Parathyroid adenoma (tissue), 2 donors: Measurements from ENCODE around the gene DTNA.

ENCODE experiments used
- H2AFZ ChIP-seq: fragments of 300-600 bp; sonication (generic); one replicate; pipeline ENCODE4 v1.7.0; 2017; ENCODE audit warnings: antibody characterized with exemption, mild to moderate bottlenecking
- H3K27ac ChIP-seq: fragments of 300-600 bp; sonication (generic); one replicate; pipeline ENCODE4 v1.7.0; 2017
- H3K27me3 ChIP-seq: fragments of 300-600 bp; sonication (generic); one replicate; pipeline ENCODE4 v1.7.0; 2017; ENCODE audit warnings: low read length; ENCODE audit not compliant: control insufficient read depth, insufficient read depth
- H3K36me3 ChIP-seq: fragments of 300-600 bp; sonication (generic); one replicate; pipeline ENCODE4 v1.7.0; 2017; ENCODE audit warnings: low read length; ENCODE audit not compliant: control insufficient read depth, insufficient read depth
- H3K4me1 ChIP-seq: fragments of 300-600 bp; sonication (generic); one replicate; pipeline ENCODE4 v1.7.0; 2017; ENCODE audit warnings: control low read depth
- H3K4me2 ChIP-seq: fragments of 300-600 bp; sonication (generic); one replicate; pipeline ENCODE4 v1.7.0; 2017; ENCODE audit warnings: low read length
- H3K4me3 ChIP-seq: fragments of 300-600 bp; sonication (generic); one replicate; pipeline ENCODE4 v1.7.0; 2017; ENCODE audit warnings: low read depth, low read length
- H3K79me2 ChIP-seq: fragments of 300-600 bp; sonication (generic); one replicate; pipeline ENCODE4 v1.7.0; 2017; ENCODE audit warnings: control low read depth
- H3K9ac ChIP-seq: fragments of 300-600 bp; sonication (generic); one replicate; pipeline ENCODE4 v1.7.0; 2017; ENCODE audit warnings: mild to moderate bottlenecking
- H3K9me3 ChIP-seq: fragments of 300-600 bp; sonication (generic); one replicate; pipeline ENCODE4 v1.7.0; 2017; ENCODE audit warnings: low read length; ENCODE audit not compliant: control insufficient read depth
- TF ChIP-seq, protein P1 (sequence below): fragments of 300-600 bp; sonication (generic); IDR thresholded peaks from one replicate; pipeline ENCODE4 v1.7.0; 2017; ENCODE audit warnings: antibody characterized with exemption, mild to moderate bottlenecking
- donor health status: primary hyperparathyroidism.

DTNA gene

DNA sequence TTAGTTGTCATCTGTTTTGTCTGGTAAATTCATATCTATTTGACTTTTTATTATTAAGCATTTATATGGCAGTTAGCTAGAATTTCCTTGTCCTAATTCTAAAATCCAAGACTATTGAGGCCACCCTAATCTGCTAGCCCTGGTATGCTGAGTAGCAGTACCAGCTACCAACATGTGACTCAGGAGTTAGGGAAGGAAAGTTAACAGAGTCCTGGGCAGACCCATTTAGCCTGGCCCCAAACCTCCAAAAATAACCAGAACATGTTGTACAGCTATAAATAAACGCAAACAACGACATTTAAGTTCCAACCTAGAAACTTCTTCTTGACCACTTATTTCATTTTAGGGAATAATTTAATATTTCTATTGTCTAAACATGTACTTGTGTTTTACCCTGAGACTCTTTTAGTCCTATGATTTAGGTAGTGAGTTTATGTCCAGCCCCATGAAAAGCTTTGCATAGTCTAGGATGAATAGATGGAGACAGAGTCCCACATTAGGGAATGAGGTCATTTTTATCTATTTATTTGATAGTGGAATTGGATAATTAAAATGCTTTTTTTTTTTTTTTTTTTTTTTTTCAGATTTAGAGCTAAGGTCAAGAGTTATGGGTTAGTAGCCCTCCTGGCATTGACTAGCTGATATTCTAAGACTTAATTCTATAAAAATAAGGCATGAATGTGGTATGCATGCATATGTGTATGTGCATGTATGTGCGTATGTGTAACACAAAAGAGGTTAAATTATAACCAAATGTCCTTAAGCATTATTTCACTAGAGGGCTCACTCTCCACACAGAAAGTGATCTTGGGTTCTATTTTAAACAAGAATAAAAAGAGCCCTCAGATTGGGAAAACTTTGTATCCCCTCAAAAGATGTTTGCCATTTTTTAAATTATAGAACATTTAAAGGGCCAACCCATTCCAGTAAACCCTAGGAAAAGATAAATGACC, 171.1 kb downstream of the DTNA start:
- H3K9ac ChIP-seq = no peak overlapping the region
- no peak overlapping the region for H3K4me2 ChIP-seq
- no peaks in the 10 kb centered on the region for H3K36me3 ChIP-seq
- no peaks in the 10 kb centered on the region for H3K9me3 ChIP-seq
- TF ChIP-seq, protein P1, sequence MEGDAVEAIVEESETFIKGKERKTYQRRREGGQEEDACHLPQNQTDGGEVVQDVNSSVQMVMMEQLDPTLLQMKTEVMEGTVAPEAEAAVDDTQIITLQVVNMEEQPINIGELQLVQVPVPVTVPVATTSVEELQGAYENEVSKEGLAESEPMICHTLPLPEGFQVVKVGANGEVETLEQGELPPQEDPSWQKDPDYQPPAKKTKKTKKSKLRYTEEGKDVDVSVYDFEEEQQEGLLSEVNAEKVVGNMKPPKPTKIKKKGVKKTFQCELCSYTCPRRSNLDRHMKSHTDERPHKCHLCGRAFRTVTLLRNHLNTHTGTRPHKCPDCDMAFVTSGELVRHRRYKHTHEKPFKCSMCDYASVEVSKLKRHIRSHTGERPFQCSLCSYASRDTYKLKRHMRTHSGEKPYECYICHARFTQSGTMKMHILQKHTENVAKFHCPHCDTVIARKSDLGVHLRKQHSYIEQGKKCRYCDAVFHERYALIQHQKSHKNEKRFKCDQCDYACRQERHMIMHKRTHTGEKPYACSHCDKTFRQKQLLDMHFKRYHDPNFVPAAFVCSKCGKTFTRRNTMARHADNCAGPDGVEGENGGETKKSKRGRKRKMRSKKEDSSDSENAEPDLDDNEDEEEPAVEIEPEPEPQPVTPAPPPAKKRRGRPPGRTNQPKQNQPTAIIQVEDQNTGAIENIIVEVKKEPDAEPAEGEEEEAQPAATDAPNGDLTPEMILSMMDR = no peak
- H2AFZ ChIP-seq = no peak overlapping the region
- H3K27ac ChIP-seq = no peak overlapping the region
- no peaks in the 10 kb centered on the region for H3K27me3 ChIP-seq
- H3K79me2 ChIP-seq = no peaks in the 10 kb centered on the region
- H3K4me3 ChIP-seq = no peak overlapping the region
- H3K4me1 ChIP-seq = no peaks in the 10 kb centered on the region

DNA sequence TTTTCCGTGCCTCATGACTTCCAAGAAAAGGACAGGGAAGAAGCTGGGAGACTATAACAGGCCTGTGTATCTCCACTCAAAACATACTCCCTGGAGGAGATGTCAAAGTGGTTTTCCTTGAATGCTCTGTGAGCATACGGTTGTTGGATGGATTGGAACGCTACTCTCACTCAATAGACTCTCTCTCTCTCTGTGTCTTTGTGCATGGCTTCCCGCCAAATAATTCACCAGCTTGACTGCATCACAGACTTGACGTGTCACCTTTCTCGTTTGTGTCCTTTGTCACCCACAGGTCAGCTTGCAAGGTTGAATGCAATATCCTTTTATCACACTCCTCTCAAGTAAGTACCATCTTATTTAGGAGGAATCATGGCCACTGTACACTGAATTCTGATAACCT, 174.3 kb downstream of the DTNA start:
- Histone ChIP-seq H3K79me2 (no peaks in the 10 kb centered on the region), H3K4me1 (no peaks in the 10 kb centered on the region), H3K4me2 (no peak overlapping the region), H3K27me3 (no peaks in the 10 kb centered on the region), H3K4me3 (no peak overlapping the region), H3K9ac (no peak overlapping the region), H3K27ac (no peak overlapping the region), H3K36me3 (no peaks in the 10 kb centered on the region), H2AFZ (no peak overlapping the region), H3K9me3 (no peaks in the 10 kb centered on the region)
- TF ChIP-seq, protein P1 = no peak

DNA sequence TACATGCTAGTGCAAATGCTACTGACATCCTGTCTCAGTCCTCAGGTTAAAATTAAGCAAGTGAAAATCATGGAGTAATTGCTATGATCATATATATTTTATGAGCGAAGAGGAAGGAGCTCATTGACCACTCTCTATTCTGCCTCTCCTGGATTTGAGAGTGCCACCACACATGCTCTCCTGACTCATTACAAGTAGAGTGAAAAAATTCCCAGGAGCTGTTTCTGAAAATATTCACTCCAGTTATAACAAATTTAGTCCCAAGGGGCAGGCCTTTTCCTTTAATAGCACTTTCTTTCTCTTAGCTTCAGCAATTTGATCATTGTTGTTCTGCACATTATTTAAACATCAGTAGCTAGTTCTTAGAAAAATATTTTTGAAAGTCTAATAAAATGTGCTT, 176.1 kb downstream of the DTNA start:
- H3K27ac ChIP-seq = no peak overlapping the region

DNA sequence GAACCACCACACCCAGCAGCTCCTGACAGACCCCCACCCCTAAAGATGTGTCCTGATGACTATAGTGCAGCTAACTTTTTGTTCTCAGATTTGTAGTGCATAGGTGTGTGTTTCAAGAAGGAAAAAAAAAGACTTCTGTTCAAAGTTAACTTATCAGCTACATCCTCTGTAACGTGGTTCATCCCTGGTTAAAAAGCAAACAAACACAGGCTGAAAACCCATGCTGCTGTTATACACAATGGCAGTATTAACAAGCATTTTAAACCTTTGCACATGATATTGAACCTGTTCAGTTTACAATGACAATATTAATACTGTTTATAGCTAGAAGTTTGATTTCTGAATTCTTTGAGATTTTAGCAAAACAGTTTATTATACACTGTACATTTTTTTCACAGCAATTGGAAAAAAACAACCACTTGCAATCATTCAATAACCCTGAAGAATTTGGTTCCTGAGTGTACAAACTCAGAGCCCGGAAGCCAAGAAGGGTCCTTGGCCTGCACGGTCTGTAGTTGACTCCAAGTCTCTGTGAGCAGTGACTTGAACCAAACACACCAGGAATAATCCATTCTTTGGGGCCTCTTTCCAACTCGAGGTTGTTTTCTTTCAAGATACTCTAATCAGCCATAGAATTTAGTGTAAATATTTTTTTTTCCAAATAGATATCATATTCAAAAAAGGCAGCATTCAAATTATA, 177.9 kb downstream of the DTNA start:
- no peak overlapping the region for H3K4me2 ChIP-seq
- no peaks in the 10 kb centered on the region for H3K27me3 ChIP-seq
- H3K36me3 ChIP-seq = no peaks in the 10 kb centered on the region
- no peak overlapping the region for H3K27ac ChIP-seq
- TF ChIP-seq, protein P1 = no peak
- no peak overlapping the region for H3K4me3 ChIP-seq
- H2AFZ ChIP-seq = no peak overlapping the region
- no peaks in the 10 kb centered on the region for H3K79me2 ChIP-seq
- H3K4me1 ChIP-seq = no peaks in the 10 kb centered on the region
- no peak overlapping the region for H3K9ac ChIP-seq
- H3K9me3 ChIP-seq = no peaks in the 10 kb centered on the region

More for the DNA sequence above, 176.1 kb downstream of the DTNA start:
- Histone ChIP-seq H3K36me3 (no peaks in the 10 kb centered on the region), H3K4me3 (no peak overlapping the region), H3K9me3 (no peaks in the 10 kb centered on the region), H3K79me2 (no peaks in the 10 kb centered on the region), H2AFZ (no peak overlapping the region), H3K4me2 (no peak overlapping the region), H3K9ac (no peak overlapping the region), H3K27me3 (no peaks in the 10 kb centered on the region), H3K4me1 (no peaks in the 10 kb centered on the region)
- TF ChIP-seq, protein P1 = no peak
